SK-N-SH (cell line): Measurements from ENCODE around the gene RPS6KA2. TPM values are rescaled to one million over a fixed set of nuclear protein-coding genes. Genes with fewer than 3 reads are reported as not detected.

Experiments used
- CTCF ChIA-PET: fragments of 300-600, 350-600 bp; formaldehyde crosslinking; extraction: SDS; loops from one replicate; lab custom pipeline; 2021; lab: Yijun Ruan, JAX
- POLR2A ChIA-PET: fragments of 350-600 bp; sonication (Branson Sonifier 250); formaldehyde crosslinking; extraction: SDS; loops from one replicate; lab custom pipeline; 2020; ENCODE audit warnings: antibody characterized with exemption, inconsistent platforms; lab: Yijun Ruan, JAX
- DNase-seq: peaks from one replicate; pipeline ENCODE4 v3.0.0; 2012
- H2AFZ ChIP-seq: fragments of 200-600 bp; sonication (generic); 2 replicates; pipeline ENCODE4 v1.8.1; 2016; ENCODE audit warnings: antibody characterized with exemption, mild to moderate bottlenecking, low read depth
- H3F3A ChIP-seq: fragments of 200-600 bp; sonication (generic); replicated peaks from 2 replicates; pipeline ENCODE3; 2016; ENCODE audit warnings: antibody characterized with exemption, mild to moderate bottlenecking; ENCODE audit not compliant: insufficient read depth
- H3K27ac ChIP-seq, 2 experiments: fragments of 200-500 bp in 1 of 2; fragments of 200-600 bp in 1 of 2; sonication (Bioruptor generic) in 1 of 2; sonication (generic), shearing (Covaris generic) in 1 of 2; 2 replicates each; pipeline versions ENCODE4 v1.5.1 to v1.6.1; 2014 to 2016; ENCODE audit warnings: low read depth in 2 of 2, inconsistent platforms in 1 of 2, low read length in 1 of 2, mild to moderate bottlenecking in 1 of 2, mixed read lengths in 1 of 2
- H3K27me3 ChIP-seq: fragments of 200-600 bp; sonication (generic), shearing (Covaris generic); 2 replicates; pipeline ENCODE4 v1.6.1; 2016; ENCODE audit warnings: mixed run types; ENCODE audit not compliant: insufficient read depth
- H3K36me3 ChIP-seq, 2 experiments: fragments of 200-500 bp in 1 of 2; fragments of 200-600 bp in 1 of 2; sonication (Bioruptor generic) in 1 of 2; sonication (generic) in 1 of 2; replicated peaks in 1 of 2; 2 replicates each; pipeline versions ENCODE3 to v1.5.1; 2014 to 2016; ENCODE audit warnings: low read length in 1 of 2, mild to moderate bottlenecking in 1 of 2; ENCODE audit not compliant: insufficient read depth in 2 of 2, control insufficient read depth in 1 of 2
- H3K4me1 ChIP-seq, 2 experiments: fragments of 200-500 bp in 1 of 2; fragments of 200-600 bp in 1 of 2; sonication (Bioruptor generic) in 1 of 2; sonication (generic), shearing (Covaris generic) in 1 of 2; 2 replicates each; pipeline versions ENCODE4 v1.5.1 to v1.6.1; 2014 to 2016; ENCODE audit warnings: low read depth in 1 of 2, low read length in 1 of 2, mixed run types in 1 of 2; ENCODE audit not compliant: insufficient read depth in 2 of 2, control insufficient read depth in 1 of 2
- H3K4me2 ChIP-seq: fragments of 200-600 bp; sonication (generic), shearing (Covaris generic); 2 replicates; pipeline ENCODE4 v1.6.1; 2017; ENCODE audit warnings: mixed run types
- H3K4me3 ChIP-seq, 2 experiments: fragments of 200-500 bp in 1 of 2; fragments of 200-600 bp in 1 of 2; sonication (Bioruptor generic) in 1 of 2; sonication (generic), shearing (Covaris generic) in 1 of 2; 2 replicates each; pipeline versions ENCODE4 v1.5.1 to v1.8.1; 2014 to 2016; ENCODE audit warnings: low read depth in 2 of 2, inconsistent platforms in 1 of 2, low read length in 1 of 2, mild to moderate bottlenecking in 1 of 2, mixed read lengths in 1 of 2, moderate library complexity in 1 of 2
- H3K79me2 ChIP-seq: fragments of 200-600 bp; sonication (generic); 2 replicates; pipeline ENCODE4 v1.8.1; 2017; ENCODE audit warnings: mild to moderate bottlenecking; ENCODE audit not compliant: insufficient read depth
- H3K9ac ChIP-seq: fragments of 200-600 bp; sonication (generic); 2 replicates; pipeline ENCODE4 v1.6.1; 2017; ENCODE audit warnings: mixed run types
- H3K9me2 ChIP-seq: fragments of 200-600 bp; sonication (generic); 2 replicates; pipeline ENCODE4 v1.6.1; 2017; ENCODE audit warnings: mixed run types
- H3K9me3 ChIP-seq: fragments of 200-600 bp; sonication (generic); 2 replicates; pipeline ENCODE4 v1.6.1; 2017; ENCODE audit warnings: mixed run types, mild to moderate bottlenecking, moderate library complexity
- H4K20me1 ChIP-seq: fragments of 200-600 bp; sonication (generic); 2 replicates; pipeline ENCODE4 v1.6.1; 2017; ENCODE audit warnings: mild to moderate bottlenecking, mixed run types; ENCODE audit not compliant: insufficient read depth
- EZH2phosphoT487 ChIP-seq: fragments of 200-600 bp; sonication (generic); IDR thresholded peaks from 2 replicates; pipeline ENCODE4 v1.6.1; 2017; ENCODE audit warnings: low read depth, mixed run types, mild to moderate bottlenecking, antibody characterized with exemption, moderate library complexity, borderline replicate concordance
- FOXJ3 ChIP-seq: sonication (generic); formaldehyde crosslinking; IDR thresholded peaks from 2 replicates; pipeline ENCODE4 v1.5.1; 2020; ENCODE audit warnings: mild to moderate bottlenecking, missing genetic modification reagents
- GATA2 ChIP-seq: sonication (generic); formaldehyde crosslinking; IDR thresholded peaks from 2 replicates; pipeline ENCODE4 v1.5.0; 2020; ENCODE audit warnings: mild to moderate bottlenecking, missing genetic modification reagents
- JUND ChIP-seq: IDR thresholded peaks from 2 replicates; pipeline ENCODE4 v1.4.0; 2012
- MXI1 ChIP-seq: IDR thresholded peaks from 2 replicates; pipeline ENCODE4 v1.6.1; 2012; ENCODE audit warnings: mild to moderate bottlenecking, low read depth, low read length, improper control_type of control experiment
- PBX3 ChIP-seq: IDR thresholded peaks from 2 replicates; pipeline ENCODE4; 2012
- POLR2AphosphoS5 ChIP-seq: IDR thresholded peaks from 2 replicates; pipeline ENCODE4 v1.6.1; 2012; ENCODE audit warnings: low read depth, low read length
- RFX5 ChIP-seq: IDR thresholded peaks from 2 replicates; pipeline ENCODE4 v1.6.1; 2012; ENCODE audit warnings: mild to moderate bottlenecking, improper control_type of control experiment, low read length
- RXRA ChIP-seq: IDR thresholded peaks from 2 replicates; pipeline ENCODE4 v1.4.0; 2012; ENCODE audit warnings: low read depth, mild to moderate bottlenecking, borderline replicate concordance
- SIN3A ChIP-seq: IDR thresholded peaks from 2 replicates; pipeline ENCODE4 v1.6.1; 2012; ENCODE audit warnings: low read depth, mild to moderate bottlenecking, low read length, moderate library complexity, borderline replicate concordance
- SMC3 ChIP-seq: IDR thresholded peaks from 2 replicates; pipeline ENCODE4 v1.6.1; 2012; ENCODE audit warnings: low read depth, low read length, improper control_type of control experiment
- TCF12 ChIP-seq: IDR thresholded peaks from 2 replicates; pipeline ENCODE4 v1.4.0; 2012
- TEAD4 ChIP-seq: IDR thresholded peaks from 2 replicates; pipeline ENCODE4 v1.4.0; 2012; ENCODE audit warnings: mild to moderate bottlenecking, borderline replicate concordance; ENCODE audit not compliant: insufficient read depth
- YY1 ChIP-seq: IDR thresholded peaks from 2 replicates; pipeline ENCODE4 v1.4.0; 2012; ENCODE audit warnings: low read depth, mild to moderate bottlenecking
- WGBS: methylation state at CpG from one replicate; pipeline ENCODE4 v1.1.6; 2017; ENCODE audit warnings: low lambda C conversion rate; 5-methylcytosine and 5-hydroxymethylcytosine counted together
- polyA plus RNA-seq, 3 experiments: library from polyadenylated mRNA; depleted of rRNA; stranded (reverse); fragments of >200 nt; gene quantifications; 2 replicates each; pipeline ENCODE4 v1.2.3, GENCODE V29; 2012
- TF ChIP-seq, protein P1 (sequence below): IDR thresholded peaks from 2 replicates; pipeline ENCODE4 v1.4.0; 2012; ENCODE audit warnings: low read depth, borderline replicate concordance
- TF ChIP-seq, protein P2 (sequence below): IDR thresholded peaks from 2 replicates; pipeline ENCODE4 v1.4.0; 2012; ENCODE audit warnings: low read depth, borderline replicate concordance
- TF ChIP-seq, protein P3 (sequence below): fragments of 150-350 bp; IDR thresholded peaks from 2 replicates; pipeline ENCODE4 v1.6.1; 2017; ENCODE audit warnings: antibody characterized with exemption, low read length, low read depth, borderline replicate concordance
- TF ChIP-seq, protein P4 (sequence below): IDR thresholded peaks from 2 replicates; pipeline ENCODE4 v1.4.0; 2012; ENCODE audit warnings: low read depth

Gene RPS6KA2
- polyA plus RNA-seq, 1 of the 3 experiments (the other 2 are of a cell fraction), result 59.5 TPM

GRCh38 chr6:166440729-166441128, 186.3 kb downstream of the RPS6KA2 start:
- Histone ChIP-seq H3K79me2 (no peaks in the 10 kb centered on the region), H3K4me3 (no peak overlapping the region), H3F3A (no peaks in the 10 kb centered on the region), H2AFZ (no peak overlapping the region), H3K9me3 (no peaks in the 10 kb centered on the region), H4K20me1 (no peaks in the 10 kb centered on the region), H3K4me2 (no peak overlapping the region), H3K9ac (no peak overlapping the region), H3K27me3 (no peaks in the 10 kb centered on the region), H3K36me3 (peaks cover 10 to 67% of the 10 kb centered on the region in 2 experiments), H3K4me1 (peaks cover 0 to 53% of the 10 kb centered on the region in 2 experiments; a peak in 2 of 4 replicates), H3K27ac (peak overlapping the region in 1 of 2 experiments; percentile 93; a peak in 2 of 4 replicates), H3K9me2 (no peaks in the 10 kb centered on the region)
- 91% methylated on average over 15 of the region's 15 CpGs for WGBS
- CTCF ChIA-PET, result interaction anchor here (0.9 to 1.5 kb wide), 2 partner anchors 40 to 329 kb away, joined by 3 read pairs; no protein-coding TSS in a partner anchor
- no peak for DNase-seq
- POLR2A ChIA-PET, result no interaction called here
- TF ChIP-seq EZH2phosphoT487, result no peak
- no peak for TF ChIP-seq SIN3A
- TF ChIP-seq, protein P1, sequence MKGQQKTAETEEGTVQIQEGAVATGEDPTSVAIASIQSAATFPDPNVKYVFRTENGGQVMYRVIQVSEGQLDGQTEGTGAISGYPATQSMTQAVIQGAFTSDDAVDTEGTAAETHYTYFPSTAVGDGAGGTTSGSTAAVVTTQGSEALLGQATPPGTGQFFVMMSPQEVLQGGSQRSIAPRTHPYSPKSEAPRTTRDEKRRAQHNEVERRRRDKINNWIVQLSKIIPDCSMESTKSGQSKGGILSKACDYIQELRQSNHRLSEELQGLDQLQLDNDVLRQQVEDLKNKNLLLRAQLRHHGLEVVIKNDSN, result no peak
- no peak for TF ChIP-seq POLR2AphosphoS5
- TF ChIP-seq MXI1, result no peak
- TF ChIP-seq JUND, result no peak
- TF ChIP-seq, protein P2, sequence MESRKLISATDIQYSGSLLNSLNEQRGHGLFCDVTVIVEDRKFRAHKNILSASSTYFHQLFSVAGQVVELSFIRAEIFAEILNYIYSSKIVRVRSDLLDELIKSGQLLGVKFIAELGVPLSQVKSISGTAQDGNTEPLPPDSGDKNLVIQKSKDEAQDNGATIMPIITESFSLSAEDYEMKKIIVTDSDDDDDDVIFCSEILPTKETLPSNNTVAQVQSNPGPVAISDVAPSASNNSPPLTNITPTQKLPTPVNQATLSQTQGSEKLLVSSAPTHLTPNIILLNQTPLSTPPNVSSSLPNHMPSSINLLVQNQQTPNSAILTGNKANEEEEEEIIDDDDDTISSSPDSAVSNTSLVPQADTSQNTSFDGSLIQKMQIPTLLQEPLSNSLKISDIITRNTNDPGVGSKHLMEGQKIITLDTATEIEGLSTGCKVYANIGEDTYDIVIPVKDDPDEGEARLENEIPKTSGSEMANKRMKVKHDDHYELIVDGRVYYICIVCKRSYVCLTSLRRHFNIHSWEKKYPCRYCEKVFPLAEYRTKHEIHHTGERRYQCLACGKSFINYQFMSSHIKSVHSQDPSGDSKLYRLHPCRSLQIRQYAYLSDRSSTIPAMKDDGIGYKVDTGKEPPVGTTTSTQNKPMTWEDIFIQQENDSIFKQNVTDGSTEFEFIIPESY, result no peak
- no peak for TF ChIP-seq SMC3
- TF ChIP-seq TCF12, result no peak
- TF ChIP-seq RXRA, result no peak
- no peak for TF ChIP-seq PBX3
- TF ChIP-seq RFX5, result no peak

DNA sequence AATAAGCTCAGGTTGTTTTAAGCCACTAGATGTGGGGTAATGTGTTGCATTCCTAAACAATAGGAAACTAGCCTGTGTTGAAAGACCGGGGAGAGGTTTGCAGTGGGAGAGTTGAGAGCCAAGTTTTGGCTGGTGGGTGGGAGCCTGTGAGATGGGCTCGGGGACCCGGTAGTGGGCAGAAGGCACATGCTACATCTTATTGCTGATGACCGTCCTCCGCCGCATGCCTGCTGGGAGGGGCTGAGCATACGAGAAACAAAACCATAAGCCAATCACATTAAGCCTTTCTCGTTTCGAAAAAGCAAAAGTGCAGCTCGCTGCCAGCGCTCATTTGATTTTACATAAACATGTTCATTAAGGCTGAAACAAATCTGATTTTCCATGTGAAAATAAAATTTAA, 186.9 kb downstream of the RPS6KA2 start:
- H3K9me3 ChIP-seq, result no peaks in the 10 kb centered on the region
- no peak overlapping the region for H2AFZ ChIP-seq
- 74% methylated on average over 11 of the region's 11 CpGs for WGBS
- peak; percentile 76 for DNase-seq
- H3F3A ChIP-seq, result no peaks in the 10 kb centered on the region
- no peak for TF ChIP-seq GATA2 (CRISPR knock-in tag)
- TF ChIP-seq, protein P2, result no peak
- TF ChIP-seq FOXJ3, result no peak
- TF ChIP-seq, protein P3, sequence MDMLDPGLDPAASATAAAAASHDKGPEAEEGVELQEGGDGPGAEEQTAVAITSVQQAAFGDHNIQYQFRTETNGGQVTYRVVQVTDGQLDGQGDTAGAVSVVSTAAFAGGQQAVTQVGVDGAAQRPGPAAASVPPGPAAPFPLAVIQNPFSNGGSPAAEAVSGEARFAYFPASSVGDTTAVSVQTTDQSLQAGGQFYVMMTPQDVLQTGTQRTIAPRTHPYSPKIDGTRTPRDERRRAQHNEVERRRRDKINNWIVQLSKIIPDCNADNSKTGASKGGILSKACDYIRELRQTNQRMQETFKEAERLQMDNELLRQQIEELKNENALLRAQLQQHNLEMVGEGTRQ, result no peak
- TF ChIP-seq TEAD4, result no peak
- TF ChIP-seq, protein P4, sequence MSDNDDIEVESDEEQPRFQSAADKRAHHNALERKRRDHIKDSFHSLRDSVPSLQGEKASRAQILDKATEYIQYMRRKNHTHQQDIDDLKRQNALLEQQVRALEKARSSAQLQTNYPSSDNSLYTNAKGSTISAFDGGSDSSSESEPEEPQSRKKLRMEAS, result no peak
- no peak for TF ChIP-seq YY1
- CTCF ChIA-PET, result interaction anchor here (0.8 to 1.5 kb wide), 3 partner anchors 11 to 283 kb away, joined by 3 to 4 read pairs (median 3); no protein-coding TSS in a partner anchor
- peaks cover 10 to 64% of the 10 kb centered on the region in 2 experiments for H3K36me3 ChIP-seq
- H3K4me3 ChIP-seq, result no peak overlapping the region
- no peak overlapping the region for H3K4me2 ChIP-seq
- H3K79me2 ChIP-seq, result no peaks in the 10 kb centered on the region
- POLR2A ChIA-PET, result interaction anchor here (1.4 kb wide), 1 partner anchor 186 kb away, joined by 5 read pairs; no protein-coding TSS in a partner anchor
- H3K9me2 ChIP-seq, result no peaks in the 10 kb centered on the region
- H4K20me1 ChIP-seq, result no peaks in the 10 kb centered on the region
- H3K4me1 ChIP-seq, result peaks cover 0 to 58% of the 10 kb centered on the region in 2 experiments; a peak in 2 of 4 replicates
- no peaks in the 10 kb centered on the region for H3K27me3 ChIP-seq
- peak overlapping the region in 1 of 2 experiments; percentile 93; a peak in 2 of 4 replicates for H3K27ac ChIP-seq
- no peak overlapping the region for H3K9ac ChIP-seq
